CD1c-positive myeloid dendritic cell (primary cell): ENCODE data around the gene NKX2-1.

ENCODE experiments used
- DNase-seq: peaks from one replicate; pipeline ENCODE4 v3.0.0-alpha.2; 2016; ENCODE audit errors: extremely low spot score

The NKX2-1 gene

GRCh38 chr14:36518031-36518585, 1.9 kb downstream of the NKX2-1 start:
- DNase-seq: no peak

DNA sequence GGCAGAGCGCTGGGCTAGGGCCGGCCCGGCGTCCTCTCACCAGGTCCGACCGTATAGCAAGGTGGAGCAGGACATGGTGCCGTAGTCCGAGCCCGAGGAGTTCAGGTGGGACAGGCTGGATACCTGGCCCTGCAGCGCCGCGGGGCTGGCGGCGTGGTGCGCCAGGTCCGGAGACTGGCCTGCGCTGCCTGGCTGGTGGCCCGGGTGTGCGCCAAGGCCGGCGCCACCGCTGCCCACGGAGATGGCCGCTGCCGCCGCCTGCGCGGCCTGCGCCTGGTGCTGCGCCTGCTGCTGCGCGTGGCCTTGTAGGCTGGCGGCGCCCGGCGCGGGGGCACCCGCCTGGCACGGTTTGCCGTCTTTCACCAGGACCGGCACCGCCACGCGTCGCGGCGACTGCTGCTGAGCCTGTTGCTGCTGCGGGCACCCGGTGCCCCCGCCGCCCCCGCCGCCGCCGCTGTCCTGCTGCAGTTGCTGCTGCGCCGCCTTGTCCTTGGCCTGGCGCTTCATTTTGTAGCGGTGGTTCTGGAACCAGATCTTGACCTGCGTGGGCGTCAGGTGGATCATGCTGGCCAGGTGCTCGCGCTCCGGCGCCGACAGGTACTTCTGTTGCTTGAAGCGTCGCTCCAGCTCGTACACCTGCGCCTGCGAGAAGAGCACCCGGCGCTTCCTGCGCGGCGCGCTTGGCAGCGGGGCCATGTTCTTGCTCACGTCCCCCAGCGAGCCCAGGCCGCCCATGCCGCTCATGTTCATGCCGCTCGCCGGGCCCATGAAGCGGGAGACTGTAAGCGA, 2.6 kb downstream of the NKX2-1 start:
- no peak for DNase-seq

- DNase-seq: no peak
Observed at GRCh38 chr14:36516719-36517241, 3.3 kb downstream of the NKX2-1 start.

DNA sequence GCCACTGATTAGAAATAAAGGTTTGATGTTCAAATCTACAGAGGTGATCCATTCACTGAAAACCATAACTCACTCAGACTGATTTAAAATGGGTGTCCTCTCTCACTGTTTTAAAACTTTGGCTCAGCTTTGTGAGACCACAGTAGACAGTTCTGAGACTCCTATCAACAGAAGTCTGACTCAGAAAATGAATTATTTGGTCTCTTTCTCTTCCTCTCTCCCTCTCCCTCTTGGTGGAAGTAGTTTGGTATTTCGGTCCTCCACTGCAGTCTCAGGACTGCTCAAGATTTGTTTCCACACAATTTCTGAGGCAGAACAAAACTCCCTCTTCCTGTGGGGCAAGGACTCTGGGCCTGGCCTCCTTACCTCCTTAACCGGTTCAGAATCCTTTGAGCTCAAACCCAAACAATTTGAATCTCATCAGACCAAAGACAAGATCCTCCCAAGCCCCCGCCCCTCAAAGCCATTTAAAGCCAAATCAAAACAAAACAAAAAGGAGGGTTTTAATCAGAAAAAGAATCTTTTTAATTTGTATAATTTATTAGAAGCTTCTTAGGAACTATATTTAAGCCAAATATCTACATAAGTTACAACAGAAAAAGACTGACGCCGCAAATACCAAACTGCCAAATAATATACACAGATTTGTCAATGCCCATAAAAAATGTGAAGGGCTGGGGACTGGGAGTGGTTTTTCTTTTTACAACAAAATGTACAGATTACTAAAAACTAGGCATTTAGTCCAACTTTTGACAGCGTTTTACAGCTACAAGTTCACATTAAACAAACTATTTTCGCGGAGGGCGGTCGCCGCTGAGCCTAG, 3.9 kb downstream of the NKX2-1 start:
- no peak for DNase-seq

DNA sequence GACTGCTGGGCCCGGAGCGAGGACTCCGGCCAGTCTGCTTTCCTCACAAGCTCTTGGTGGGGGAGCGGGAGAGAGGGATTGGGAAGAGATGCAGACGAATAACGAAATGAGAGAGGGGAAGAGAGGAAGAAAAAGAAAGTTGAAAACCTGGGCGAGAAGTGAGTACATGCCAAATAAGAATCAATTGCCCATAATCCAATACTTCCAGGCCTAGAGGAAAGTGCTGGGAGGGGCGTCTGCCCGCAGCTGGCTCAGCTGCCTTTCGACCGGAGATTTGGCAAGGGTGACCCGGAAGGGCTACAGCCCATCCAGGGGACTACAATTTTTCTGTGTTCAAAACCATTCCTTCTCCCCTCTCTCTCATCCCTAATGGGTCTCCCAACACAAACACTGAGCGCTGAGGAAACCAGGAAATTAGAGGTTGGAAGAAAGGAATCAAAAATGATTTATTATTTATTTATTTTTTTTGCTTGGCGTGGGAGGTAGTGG, 4.9 kb downstream of the NKX2-1 start:
- no peak for DNase-seq

DNA sequence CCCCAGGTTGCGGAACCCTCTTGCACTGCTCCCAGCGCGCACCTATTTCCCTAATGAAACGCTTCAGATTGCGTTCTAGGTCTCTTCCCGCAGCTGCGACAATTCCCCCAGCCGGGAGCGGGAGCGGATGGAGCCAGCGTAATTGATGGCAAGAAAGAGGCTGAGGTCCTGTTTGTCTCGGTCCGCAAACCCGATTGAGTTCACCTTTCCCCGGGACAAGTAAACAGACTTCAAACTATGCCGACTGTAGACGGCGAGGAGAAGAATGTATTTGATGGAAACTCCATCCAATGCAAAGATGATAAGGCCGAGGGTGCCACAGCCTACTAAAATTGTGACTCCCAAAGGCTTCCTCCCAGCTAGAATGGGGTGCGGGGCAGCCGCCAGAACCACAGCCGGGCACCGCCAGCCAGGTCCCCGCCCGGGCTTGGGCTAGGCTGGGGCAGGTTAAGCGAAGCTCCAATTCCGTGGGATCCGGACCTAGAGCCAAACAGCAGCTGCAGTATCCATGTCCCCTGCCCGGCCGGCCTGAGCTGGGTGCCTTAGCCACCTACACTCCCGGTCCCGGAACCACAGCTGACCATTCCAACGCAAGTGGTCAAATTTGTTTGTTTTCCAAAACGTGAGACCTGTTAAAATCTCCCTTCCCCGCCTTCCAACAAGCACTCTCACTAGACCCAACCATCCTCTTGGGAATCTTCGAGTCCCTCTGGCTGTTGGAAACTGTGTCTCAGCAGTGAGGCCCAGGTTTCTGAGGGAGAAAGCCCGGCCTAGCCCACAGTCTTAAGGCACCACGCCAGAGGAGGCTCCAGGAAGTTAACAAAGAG, 5.5 kb downstream of the NKX2-1 start:
- DNase-seq: no peak

DNA sequence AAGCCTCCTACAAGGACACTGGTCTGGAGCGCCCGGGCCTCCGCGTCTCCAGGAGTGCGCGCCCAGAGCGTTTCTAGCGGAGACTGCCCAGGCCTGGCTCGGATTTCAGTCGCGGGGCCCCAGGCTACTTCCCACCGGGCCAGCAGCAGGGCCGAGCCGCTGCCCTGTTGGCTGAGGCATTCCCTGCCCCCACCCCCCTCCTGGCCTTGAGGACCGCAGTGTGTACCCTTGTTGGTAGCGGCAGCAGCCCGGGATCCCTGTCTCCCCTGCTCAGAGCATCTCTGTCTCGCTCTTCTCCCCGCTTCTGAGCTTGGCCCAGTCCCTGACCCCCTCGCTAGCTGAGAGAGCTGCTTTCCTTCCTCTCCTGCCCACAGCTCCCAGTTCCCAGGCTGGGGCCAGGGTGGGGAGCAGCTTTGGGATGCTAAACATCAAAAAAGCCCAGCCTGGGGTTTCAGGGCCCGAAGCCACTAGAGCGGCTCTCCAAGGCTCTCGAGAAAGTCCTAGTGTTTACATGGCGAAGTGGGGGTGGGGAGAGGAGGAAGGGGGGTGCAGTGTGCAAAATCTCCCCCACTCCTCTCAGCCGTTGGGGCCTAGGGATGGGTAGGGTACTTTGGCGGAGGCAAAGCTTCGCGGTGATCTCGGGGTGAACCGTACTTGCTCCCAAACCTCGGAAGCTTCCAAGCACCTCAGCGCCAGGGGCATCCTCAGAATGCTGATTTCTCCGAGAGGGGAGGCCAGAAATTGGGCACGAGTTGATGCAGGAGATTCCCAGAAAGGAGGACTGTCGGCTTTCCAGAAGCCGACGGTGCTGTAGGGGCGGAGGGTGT, 6.4 kb downstream of the NKX2-1 start:
- DNase-seq: no peak

GRCh38 chr14:36513012-36513420, 7.0 kb downstream of the NKX2-1 start:
- no peak for DNase-seq

- DNase-seq: no peak
Observed at GRCh38 chr14:36512585-36513003, 7.4 kb downstream of the NKX2-1 start.

DNA sequence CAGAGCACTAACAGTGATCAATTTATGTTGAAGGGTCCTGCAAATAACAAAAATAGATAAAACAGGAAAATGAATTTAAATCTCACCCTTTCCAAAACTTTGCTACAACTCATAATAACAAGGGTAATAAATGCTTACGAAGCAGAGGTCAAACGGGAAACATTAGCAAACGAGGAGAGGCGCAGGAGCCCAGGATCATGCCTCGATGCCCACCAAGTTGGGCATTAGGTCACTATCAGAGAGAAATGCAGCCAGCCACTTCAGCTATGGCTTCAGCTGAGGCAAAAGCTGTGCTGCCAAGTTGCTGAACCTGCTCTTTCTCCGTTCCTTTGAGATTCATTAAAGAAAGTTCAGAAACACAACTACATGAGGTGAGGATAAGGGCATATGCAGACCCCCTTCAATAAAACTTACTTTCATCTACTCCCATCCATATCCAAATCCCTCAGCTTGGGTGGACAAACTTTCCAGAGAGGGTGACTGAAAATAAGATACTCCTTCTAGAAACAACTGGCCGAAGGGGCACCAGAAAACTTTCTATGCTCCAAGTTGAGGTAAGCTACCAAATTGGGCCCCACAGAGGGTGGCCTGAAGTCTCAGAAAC, 7.9 kb downstream of the NKX2-1 start:
- DNase-seq: no peak

GRCh38 chr14:36510874-36511273, 9.2 kb downstream of the NKX2-1 start:
- DNase-seq: no peak

GRCh38 chr14:36510078-36510799, 9.8 kb downstream of the NKX2-1 start:
- DNase-seq: no peak

- DNase-seq: no peak
Observed at GRCh38 chr14:36509069-36509917, 10.7 kb downstream of the NKX2-1 start.

- no peak for DNase-seq
Observed at GRCh38 chr14:36508418-36509068, 11.5 kb downstream of the NKX2-1 start.

GRCh38 chr14:36507847-36508417, 12.1 kb downstream of the NKX2-1 start:
- DNase-seq: no peak

DNA sequence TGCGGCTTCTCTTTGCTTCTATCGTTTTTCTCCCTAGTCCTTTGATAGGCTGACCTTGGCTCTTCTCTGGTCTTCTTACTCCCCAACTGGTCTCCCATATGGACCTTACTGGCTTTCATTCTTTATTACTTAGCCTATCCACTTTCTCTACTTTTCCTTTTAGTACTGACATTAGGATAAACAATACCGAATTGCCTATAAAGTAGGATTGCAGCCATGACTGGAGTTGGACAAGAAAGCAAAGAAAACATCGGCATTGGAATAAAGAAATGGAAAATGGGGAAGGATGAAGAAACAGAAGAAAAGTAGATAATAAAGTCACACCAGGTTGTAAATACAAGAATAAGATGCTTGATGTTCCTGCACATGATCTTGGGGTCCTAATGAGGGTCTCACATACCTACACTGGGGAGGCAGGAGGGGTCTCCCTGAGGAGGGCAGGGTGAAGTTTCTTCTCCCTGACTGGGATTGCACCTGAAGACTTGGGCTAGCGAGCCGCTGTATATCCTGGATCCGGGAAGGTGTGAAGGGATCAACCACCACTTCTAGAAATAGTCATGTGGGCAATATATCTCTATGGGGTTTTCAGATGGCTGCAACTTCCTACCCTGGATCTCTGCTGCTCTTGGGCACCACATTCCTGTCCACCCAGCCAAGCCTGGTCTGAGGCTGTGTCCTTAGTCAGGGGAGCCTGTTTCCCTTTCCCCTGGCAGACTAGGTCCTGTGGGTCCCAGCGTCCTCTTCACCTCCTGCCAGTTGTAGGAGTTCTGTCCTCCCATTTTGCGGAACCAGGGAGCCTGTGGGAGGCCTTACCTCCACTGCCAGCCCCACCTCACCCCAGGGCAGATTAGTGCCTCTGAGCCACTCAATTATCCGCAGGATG, 13.1 kb downstream of the NKX2-1 start:
- DNase-seq: no peak
